Breast epithelium (tissue), 4 donors: ENCODE measurements around the gene ATP2B3. TPM values are rescaled to one million over a fixed set of nuclear protein-coding genes. Genes with fewer than 3 reads are reported as not detected.

ENCODE experiments used
- DNase-seq, 2 donors: peaks; one replicate each; pipeline ENCODE4 v3.0.0-alpha.2; 2019; ENCODE audit warnings: low spot score in 2 of 2
- H3K27ac ChIP-seq, 2 donors: fragments of 200-600 bp; sonication (generic) in 1 of 2; one replicate each; pipeline ENCODE4 v1.5.1; 2016 to 2019; ENCODE audit warnings: mild to moderate bottlenecking in 1 of 2
- H3K27me3 ChIP-seq, 2 donors: fragments of 200-600 bp; sonication (generic) in 1 of 2; one replicate each; pipeline versions ENCODE4 v1.5.1 to v1.6.0; 2017 to 2019; ENCODE audit warnings: control low read depth in 1 of 2, mild to moderate bottlenecking in 1 of 2
- H3K36me3 ChIP-seq: fragments of 200-600 bp; one replicate; pipeline ENCODE4 v1.5.1; 2019
- H3K4me1 ChIP-seq, 2 donors: fragments of 200-600 bp; sonication (generic); one replicate each; pipeline ENCODE4 v1.5.1; 2016 to 2019; ENCODE audit warnings: control low read depth in 1 of 2
- H3K4me3 ChIP-seq, 3 donors: fragments of 200-600 bp; sonication (generic); 1 replicate in 2 of 3; 2 replicates in 1 of 3; pipeline ENCODE4 v1.5.1; 2016 to 2019; ENCODE audit warnings: mild to moderate bottlenecking in 3 of 3, moderate library complexity in 2 of 3
- H3K9me3 ChIP-seq, 2 donors: fragments of 200-600 bp; sonication (generic) in 1 of 2; one replicate each; pipeline ENCODE4 v1.5.1; 2016 to 2019; ENCODE audit warnings: control low read depth in 1 of 2
- POLR2A ChIP-seq: fragments of 450-650 bp; IDR thresholded peaks from one replicate; pipeline ENCODE4 v1.6.1; 2016; ENCODE audit warnings: antibody characterized with exemption, mild to moderate bottlenecking, moderate library complexity
- POLR2AphosphoS5 ChIP-seq, 3 donors: sonication (generic); formaldehyde crosslinking; IDR thresholded peaks; one replicate each; pipeline ENCODE4 v1.6.1; 2017; ENCODE audit warnings: antibody characterized with exemption in 3 of 3
- intact Hi-C: fragments of 100-400 bp; cut with DNase I; formaldehyde crosslinking; loops from one replicate; pipeline ENCODE4 v1.15.1; 2023; ENCODE audit warnings: low total_unique reads
- total RNA-seq, 3 donors: library from RNA; depleted of rRNA; stranded (reverse); fragments of >200 nt; gene quantifications; one replicate each; pipeline ENCODE4 v1.1.0, GENCODE V29; 2016
- TF ChIP-seq, protein P1 (sequence below), 3 donors: fragments of 450-650 bp; IDR thresholded peaks; one replicate each; pipeline ENCODE4 v1.5.1; 2016 to 2017; ENCODE audit warnings: antibody characterized with exemption in 3 of 3, mild to moderate bottlenecking in 3 of 3, moderate library complexity in 3 of 3

Gene ATP2B3
- total RNA-seq, 3 donors from 2014 or later = not detected

DNA sequence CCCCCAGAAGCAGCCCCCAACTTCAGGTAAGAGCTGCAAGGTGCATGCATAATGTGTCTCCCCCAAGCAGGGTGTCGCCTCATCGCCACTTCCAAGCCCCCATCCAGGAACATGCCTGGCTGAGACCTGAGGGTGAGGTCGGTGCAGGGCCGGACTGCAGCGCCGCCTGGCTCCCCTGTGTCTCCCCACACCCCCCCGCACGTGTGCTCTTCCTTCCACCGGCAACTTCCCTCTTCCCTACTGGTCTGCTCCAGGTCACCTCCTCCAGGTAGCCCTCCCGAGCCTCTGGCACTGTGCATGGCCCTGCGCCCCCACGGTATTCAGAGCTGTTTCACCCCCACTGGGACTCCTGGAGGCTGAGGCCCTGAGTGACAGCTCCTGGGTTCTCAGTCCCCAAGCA lies 24.9 kb upstream of the ATP2B3 start:
- H3K4me1 ChIP-seq = no peaks in the 10 kb centered on the region
- no peak overlapping the region for H3K27ac ChIP-seq
- intact Hi-C loops = no loop called here
- H3K9me3 ChIP-seq = peaks cover 0 to 3% of the 10 kb centered on the region in 2 donors
- TF ChIP-seq, protein P1, sequence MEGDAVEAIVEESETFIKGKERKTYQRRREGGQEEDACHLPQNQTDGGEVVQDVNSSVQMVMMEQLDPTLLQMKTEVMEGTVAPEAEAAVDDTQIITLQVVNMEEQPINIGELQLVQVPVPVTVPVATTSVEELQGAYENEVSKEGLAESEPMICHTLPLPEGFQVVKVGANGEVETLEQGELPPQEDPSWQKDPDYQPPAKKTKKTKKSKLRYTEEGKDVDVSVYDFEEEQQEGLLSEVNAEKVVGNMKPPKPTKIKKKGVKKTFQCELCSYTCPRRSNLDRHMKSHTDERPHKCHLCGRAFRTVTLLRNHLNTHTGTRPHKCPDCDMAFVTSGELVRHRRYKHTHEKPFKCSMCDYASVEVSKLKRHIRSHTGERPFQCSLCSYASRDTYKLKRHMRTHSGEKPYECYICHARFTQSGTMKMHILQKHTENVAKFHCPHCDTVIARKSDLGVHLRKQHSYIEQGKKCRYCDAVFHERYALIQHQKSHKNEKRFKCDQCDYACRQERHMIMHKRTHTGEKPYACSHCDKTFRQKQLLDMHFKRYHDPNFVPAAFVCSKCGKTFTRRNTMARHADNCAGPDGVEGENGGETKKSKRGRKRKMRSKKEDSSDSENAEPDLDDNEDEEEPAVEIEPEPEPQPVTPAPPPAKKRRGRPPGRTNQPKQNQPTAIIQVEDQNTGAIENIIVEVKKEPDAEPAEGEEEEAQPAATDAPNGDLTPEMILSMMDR (IDR thresholded peaks at IDR 0.05) = no peak
- TF ChIP-seq POLR2AphosphoS5 (IDR thresholded peaks at IDR 0.05) (no peak), POLR2A (no peak)
- H3K36me3 ChIP-seq = no peaks in the 10 kb centered on the region
- peaks cover 0 to 66% of the 10 kb centered on the region in 2 donors for H3K27me3 ChIP-seq
- no peak for DNase-seq
- no peak overlapping the region for H3K4me3 ChIP-seq

DNA sequence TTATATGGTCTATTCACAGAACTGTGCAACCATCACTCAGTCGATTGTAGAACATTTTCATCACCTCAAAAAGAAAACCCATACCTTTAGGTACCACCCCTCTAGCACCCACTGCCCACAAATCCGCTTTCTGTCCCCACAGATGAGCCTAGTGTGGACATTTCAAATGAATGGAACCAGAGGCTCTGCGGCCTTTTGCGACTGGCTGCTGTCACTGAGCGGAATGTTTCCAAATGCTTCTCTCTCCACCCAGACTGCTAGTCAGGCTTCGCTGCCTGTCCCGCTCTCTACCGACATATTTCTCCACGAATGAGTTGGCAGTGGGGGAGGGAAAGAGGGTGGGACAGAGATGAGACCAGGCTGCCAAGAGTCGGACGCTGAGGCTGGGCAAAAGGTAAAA lies 24.4 kb upstream of the ATP2B3 start:
- no peak for DNase-seq

DNA sequence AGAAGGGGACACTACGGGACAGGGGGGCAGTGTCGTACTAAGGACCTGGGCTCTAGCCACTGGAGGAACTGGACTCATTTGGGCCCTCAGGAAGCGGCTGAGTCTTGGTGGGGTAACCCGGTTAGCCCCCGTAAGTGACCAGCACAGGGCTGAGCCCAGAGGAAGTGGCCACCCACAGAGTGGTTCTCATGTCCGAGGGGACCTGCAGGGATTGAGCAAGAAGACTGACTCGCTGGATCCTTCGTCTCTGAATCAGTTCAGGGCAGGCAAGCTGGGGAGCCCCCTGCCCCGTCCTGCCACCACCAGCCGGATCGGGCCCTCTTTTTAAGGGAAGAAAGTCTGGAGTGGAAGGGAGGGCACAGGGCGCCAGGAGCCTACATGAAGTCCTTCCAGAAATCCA lies 23.4 kb upstream of the ATP2B3 start:
- no peak for DNase-seq
- Histone ChIP-seq H3K27ac (peak overlapping the region in 1 of 2 donors; percentile 70), H3K4me1 (no peaks in the 10 kb centered on the region), H3K9me3 (peaks cover 0 to 3% of the 10 kb centered on the region in 2 donors), H3K4me3 (no peak overlapping the region), H3K36me3 (no peaks in the 10 kb centered on the region), H3K27me3 (peaks cover 5 to 80% of the 10 kb centered on the region in 2 donors)
- TF ChIP-seq POLR2A = no peak
- TF ChIP-seq, protein P1 (IDR thresholded peaks at IDR 0.05) = no peak
- intact Hi-C loops = no loop called here

More for the DNA sequence above, 24.4 kb upstream of the ATP2B3 start:
- no peaks in the 10 kb centered on the region for H3K4me1 ChIP-seq
- no peaks in the 10 kb centered on the region for H3K36me3 ChIP-seq
- no peak overlapping the region for H3K4me3 ChIP-seq
- TF ChIP-seq, protein P1 (IDR thresholded peaks at IDR 0.05) = no peak
- TF ChIP-seq POLR2A = no peak
- TF ChIP-seq POLR2AphosphoS5 (IDR thresholded peaks at IDR 0.05) = no peak
- peaks cover 0 to 3% of the 10 kb centered on the region in 2 donors for H3K9me3 ChIP-seq
- peaks cover 1 to 71% of the 10 kb centered on the region in 2 donors for H3K27me3 ChIP-seq
- no peak overlapping the region for H3K27ac ChIP-seq
- intact Hi-C loops = no loop called here

DNA sequence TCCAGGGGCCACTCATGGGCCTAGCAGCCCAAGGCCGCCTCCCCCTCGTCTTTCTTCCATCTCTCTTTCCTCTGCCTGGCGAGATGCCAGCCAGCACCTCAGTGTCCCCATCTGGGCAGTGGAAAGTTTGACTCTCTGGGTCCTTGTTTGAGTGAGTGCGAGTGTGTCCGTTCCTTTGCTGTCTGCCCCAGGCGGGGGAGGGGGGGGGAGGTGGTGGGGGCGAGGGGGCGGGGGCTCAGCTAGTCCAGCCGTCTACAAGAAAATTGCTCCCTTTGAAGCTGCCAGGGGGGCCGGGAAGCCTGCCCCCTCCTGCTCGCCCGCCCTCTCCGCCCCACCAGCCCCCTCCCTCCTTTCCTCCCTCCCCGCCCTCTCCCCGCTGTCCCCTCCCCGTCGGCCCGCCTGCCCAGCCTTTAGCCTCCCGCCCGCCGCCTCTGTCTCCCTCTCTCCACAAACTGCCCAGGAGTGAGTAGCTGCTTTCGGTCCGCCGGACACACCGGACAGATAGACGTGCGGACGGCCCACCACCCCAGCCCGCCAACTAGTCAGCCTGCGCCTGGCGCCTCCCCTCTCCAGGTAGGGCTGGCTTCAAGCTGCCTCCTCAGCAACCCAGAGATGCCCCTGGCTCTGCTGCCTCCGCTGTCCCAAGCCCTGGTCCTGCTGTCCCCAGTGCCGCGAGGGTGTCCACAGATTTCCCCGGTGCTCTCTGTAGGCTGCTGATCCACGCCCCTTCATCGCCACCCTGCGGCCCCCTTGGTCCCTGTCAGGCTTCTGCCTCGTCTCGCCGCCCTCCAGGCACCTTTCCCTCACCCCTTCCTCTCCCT lies 22.7 kb upstream of the ATP2B3 start, which contains the start of gene BGN:
Gene BGN (plus strand): TSS at position 440 of the 821 bp plus-strand sequence. CDS start 9,652 bp downstream, outside the sequence.
- DNase-seq = no peak
- Histone ChIP-seq H3K4me1 (no peaks in the 10 kb centered on the region), H3K27ac (peak within 1 kb of the TSS in 1 of 2 donors; percentile 70)

More for the DNA sequence above, 22.7 kb upstream of the ATP2B3 start, which contains the start of gene BGN:
- no peak for TF ChIP-seq POLR2A
- TF ChIP-seq, protein P1 (IDR thresholded peaks at IDR 0.05) = peak in 2 of 3 donors; percentile 16
- intact Hi-C loops = no loop called here
- Histone ChIP-seq H3K36me3 (no peaks in the 10 kb centered on the region), H3K27me3 (peaks cover 5 to 84% of the 10 kb centered on the region in 2 donors), H3K9me3 (peaks cover 0 to 3% of the 10 kb centered on the region in 2 donors), H3K4me3 (peak within 1 kb of the TSS; percentile 32 to 63 (median 37))
